Measurements from ENCODE around the gene MED15.

MED15 gene

DNA sequence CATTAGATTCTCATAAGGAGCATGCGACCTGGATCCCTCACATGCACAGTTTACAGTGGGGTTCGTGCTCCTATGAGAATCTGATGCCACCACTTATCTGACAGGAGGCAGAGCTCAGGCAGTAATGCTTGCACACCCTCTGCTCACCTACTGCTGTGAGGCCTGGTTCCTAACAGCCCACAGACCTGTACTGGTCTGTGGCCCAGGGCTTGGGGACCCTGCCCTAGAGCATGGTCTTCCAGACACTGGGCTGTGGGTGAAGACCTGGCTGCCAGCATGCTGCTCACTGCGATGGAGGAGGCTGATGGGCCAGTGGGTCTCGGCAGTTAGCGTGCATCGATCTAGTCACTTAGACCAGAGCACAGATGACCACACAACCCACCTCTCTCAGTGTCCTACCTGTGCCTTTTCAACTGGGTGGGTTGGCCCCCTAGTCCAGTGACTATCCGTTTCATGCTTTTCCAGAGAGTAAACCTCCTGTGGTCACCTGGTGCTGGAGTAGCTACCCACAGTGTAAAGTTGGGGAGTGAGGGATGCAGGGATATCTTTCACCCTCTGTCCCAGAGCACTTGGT lies 21.1 kb downstream of the MED15 start:
- no peaks in the 10 kb centered on the region for H3K9me2 ChIP-seq (replicated peaks; ENCODE audit: control insufficient read depth, low read length)
- H3K4me1 ChIP-seq (ENCODE audit: control insufficient read depth, low read length), result peaks cover 3% of the 10 kb centered on the region
- H3K36me3 ChIP-seq (ENCODE audit: control insufficient read depth, low read length), result peaks cover 50% of the 10 kb centered on the region
- no peaks in the 10 kb centered on the region for H3K9me3 ChIP-seq (ENCODE audit: control insufficient read depth, insufficient read depth, low read length)
- H3K27me3 ChIP-seq (ENCODE audit: control insufficient read depth, low read length), result no peaks in the 10 kb centered on the region
- peaks cover 98% of the 10 kb centered on the region for H3K79me2 ChIP-seq (ENCODE audit: control insufficient read depth, low read length)
- H4K20me1 ChIP-seq (ENCODE audit: control insufficient read depth, insufficient read depth, low read depth, low read length), result peaks cover 5% of the 10 kb centered on the region; the same call in 1 of the 2 replicates
- no peak for TF ChIP-seq EZH2phosphoT487 (IDR thresholded peaks at IDR 0.05; ENCODE audit: borderline replicate concordance, low read length)
- TF ChIP-seq, protein P1, sequence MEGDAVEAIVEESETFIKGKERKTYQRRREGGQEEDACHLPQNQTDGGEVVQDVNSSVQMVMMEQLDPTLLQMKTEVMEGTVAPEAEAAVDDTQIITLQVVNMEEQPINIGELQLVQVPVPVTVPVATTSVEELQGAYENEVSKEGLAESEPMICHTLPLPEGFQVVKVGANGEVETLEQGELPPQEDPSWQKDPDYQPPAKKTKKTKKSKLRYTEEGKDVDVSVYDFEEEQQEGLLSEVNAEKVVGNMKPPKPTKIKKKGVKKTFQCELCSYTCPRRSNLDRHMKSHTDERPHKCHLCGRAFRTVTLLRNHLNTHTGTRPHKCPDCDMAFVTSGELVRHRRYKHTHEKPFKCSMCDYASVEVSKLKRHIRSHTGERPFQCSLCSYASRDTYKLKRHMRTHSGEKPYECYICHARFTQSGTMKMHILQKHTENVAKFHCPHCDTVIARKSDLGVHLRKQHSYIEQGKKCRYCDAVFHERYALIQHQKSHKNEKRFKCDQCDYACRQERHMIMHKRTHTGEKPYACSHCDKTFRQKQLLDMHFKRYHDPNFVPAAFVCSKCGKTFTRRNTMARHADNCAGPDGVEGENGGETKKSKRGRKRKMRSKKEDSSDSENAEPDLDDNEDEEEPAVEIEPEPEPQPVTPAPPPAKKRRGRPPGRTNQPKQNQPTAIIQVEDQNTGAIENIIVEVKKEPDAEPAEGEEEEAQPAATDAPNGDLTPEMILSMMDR (IDR thresholded peaks at IDR 0.05; ENCODE audit: low read depth, low read length, poor library complexity, severe bottlenecking), result no peak
- H3K27ac ChIP-seq (ENCODE audit: low read depth, low read length), result no peak overlapping the region
- H3K4me3 ChIP-seq (ENCODE audit: low read length), result no peak overlapping the region
- no peak overlapping the region for H3K4me2 ChIP-seq (ENCODE audit: low read length)
- no peaks in the 10 kb centered on the region for H3F3A ChIP-seq (ENCODE audit: control insufficient read depth, insufficient read depth)

DNA sequence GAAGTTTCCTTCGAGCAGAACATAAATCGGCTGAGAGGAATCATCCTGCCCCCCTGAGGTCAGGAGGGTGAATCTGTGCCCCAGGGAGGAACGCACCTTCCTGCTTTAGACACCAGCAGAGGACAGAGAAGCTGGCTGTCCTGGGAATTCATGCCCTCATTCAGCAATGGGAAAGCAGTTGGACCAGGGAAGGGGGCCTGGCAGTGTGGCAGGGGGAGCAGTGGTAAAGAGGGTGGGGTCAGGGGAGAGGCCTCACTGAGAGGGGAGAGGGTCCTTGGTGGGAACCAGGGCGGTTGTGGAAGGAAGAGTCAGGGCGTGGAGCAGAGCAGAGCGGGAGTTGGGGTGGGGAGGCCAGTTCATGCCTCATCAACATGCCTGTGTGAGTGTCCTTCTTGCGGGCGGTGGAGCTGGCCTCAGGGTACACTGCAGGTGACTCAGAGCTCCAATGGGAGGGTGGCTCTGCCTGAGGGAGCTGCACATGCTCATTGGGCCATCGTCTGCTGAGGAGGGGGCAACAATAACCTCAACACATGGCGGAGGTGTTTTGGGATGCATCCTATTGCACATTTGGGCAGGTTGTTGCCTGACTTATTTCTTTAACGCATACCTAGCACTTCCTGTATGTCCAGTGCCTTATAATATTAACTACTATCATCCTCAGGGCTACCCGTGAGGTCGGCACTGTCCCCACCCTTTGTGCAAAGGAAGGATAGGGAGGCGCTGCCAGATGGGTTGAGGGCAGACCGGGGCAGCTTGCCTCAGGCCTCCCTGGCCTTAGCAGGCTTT lies 23.2 kb downstream of the MED15 start:
- no peaks in the 10 kb centered on the region for H3K9me3 ChIP-seq (ENCODE audit: control insufficient read depth, insufficient read depth, low read length)
- peaks cover 57% of the 10 kb centered on the region for H3K36me3 ChIP-seq (ENCODE audit: control insufficient read depth, low read length)
- H3K4me3 ChIP-seq (ENCODE audit: low read length), result no peak overlapping the region
- H3K9me2 ChIP-seq (replicated peaks; ENCODE audit: control insufficient read depth, low read length), result no peaks in the 10 kb centered on the region
- peaks cover 98% of the 10 kb centered on the region for H3K79me2 ChIP-seq (ENCODE audit: control insufficient read depth, low read length)
- peaks cover 9% of the 10 kb centered on the region; the same call in 1 of the 2 replicates for H4K20me1 ChIP-seq (ENCODE audit: control insufficient read depth, insufficient read depth, low read depth, low read length)
- H3K4me1 ChIP-seq (ENCODE audit: control insufficient read depth, low read length), result no peaks in the 10 kb centered on the region
- no peak overlapping the region for H3K4me2 ChIP-seq (ENCODE audit: low read length)
- TF ChIP-seq, protein P1 (IDR thresholded peaks at IDR 0.05; ENCODE audit: low read depth, low read length, poor library complexity, severe bottlenecking), result no peak
- no peak for TF ChIP-seq EZH2phosphoT487 (IDR thresholded peaks at IDR 0.05; ENCODE audit: borderline replicate concordance, low read length)
- H3K27ac ChIP-seq (ENCODE audit: low read depth, low read length), result no peak overlapping the region
- H3F3A ChIP-seq (ENCODE audit: control insufficient read depth, insufficient read depth), result no peaks in the 10 kb centered on the region
- H3K27me3 ChIP-seq (ENCODE audit: control insufficient read depth, low read length), result no peaks in the 10 kb centered on the region

DNA sequence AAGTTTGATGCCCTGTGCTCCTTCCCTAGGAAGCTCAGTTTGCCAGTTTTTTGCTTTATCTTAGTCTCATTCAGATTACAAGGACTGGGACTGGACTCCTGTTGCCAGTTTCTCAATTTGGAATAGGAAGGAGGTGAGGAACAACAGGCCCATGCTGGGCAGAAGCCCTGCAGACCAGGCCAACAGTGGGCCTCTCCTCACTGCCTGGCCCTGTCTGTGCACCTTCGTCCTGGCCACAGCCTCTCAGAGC lies 23.7 kb downstream of the MED15 start:
- H3K4me3 ChIP-seq (ENCODE audit: low read length), result no peak overlapping the region
- peaks cover 96% of the 10 kb centered on the region for H3K79me2 ChIP-seq (ENCODE audit: control insufficient read depth, low read length)
- H4K20me1 ChIP-seq (ENCODE audit: control insufficient read depth, insufficient read depth, low read depth, low read length), result peaks cover 9% of the 10 kb centered on the region; the same call in 1 of the 2 replicates
- H3K27ac ChIP-seq (ENCODE audit: low read depth, low read length), result no peak overlapping the region
- H3K9me2 ChIP-seq (replicated peaks; ENCODE audit: control insufficient read depth, low read length), result no peaks in the 10 kb centered on the region
- H3K9me3 ChIP-seq (ENCODE audit: control insufficient read depth, insufficient read depth, low read length), result no peaks in the 10 kb centered on the region
- no peak overlapping the region for H3K4me2 ChIP-seq (ENCODE audit: low read length)
- H3K4me1 ChIP-seq (ENCODE audit: control insufficient read depth, low read length), result no peaks in the 10 kb centered on the region
- H3K27me3 ChIP-seq (ENCODE audit: control insufficient read depth, low read length), result no peaks in the 10 kb centered on the region
- H3F3A ChIP-seq (ENCODE audit: control insufficient read depth, insufficient read depth), result no peaks in the 10 kb centered on the region
- H3K36me3 ChIP-seq (ENCODE audit: control insufficient read depth, low read length), result peaks cover 57% of the 10 kb centered on the region
- TF ChIP-seq, protein P1 (IDR thresholded peaks at IDR 0.05; ENCODE audit: low read depth, low read length, poor library complexity, severe bottlenecking), result no peak
- no peak for TF ChIP-seq EZH2phosphoT487 (IDR thresholded peaks at IDR 0.05; ENCODE audit: borderline replicate concordance, low read length)
